G401 (cell line): Measurements from ENCODE around the gene ATG14. TPM values are rescaled to one million over a fixed set of nuclear protein-coding genes. Genes with fewer than 3 reads are reported as not detected.
"Not testable (repeated sequence)": the region's sequence is repeated elsewhere in the genome, so short reads cannot be mapped to it uniquely, and the experiment has no call there.

Source experiments
- DNase-seq: peaks from one replicate; pipeline ENCODE4 v3.0.0-alpha.2; 2015; ENCODE audit warnings: low spot score
- in situ Hi-C: cut with HindIII; loops from 2 replicates; pipeline ENCODE4 v1.10.0; 2016; ENCODE audit warnings: low sequenced_read_pairs, mixed read lengths
- total RNA-seq: library from RNA; depleted of rRNA; stranded (reverse); fragments of >200 nt; shearing (Covaris generic); gene quantifications from 2 replicates; pipeline ENCODE4 v1.2.3, GENCODE V29; 2014

The ATG14 gene
- total RNA-seq, 1 experiment from 2014 or later = 8.7 TPM

- in situ Hi-C loops = no loop called here
- DNase-seq = no peak
These were observed 24.9 kb upstream of the ATG14 start for GRCh38 chr14:55436519-55436918.

DNA sequence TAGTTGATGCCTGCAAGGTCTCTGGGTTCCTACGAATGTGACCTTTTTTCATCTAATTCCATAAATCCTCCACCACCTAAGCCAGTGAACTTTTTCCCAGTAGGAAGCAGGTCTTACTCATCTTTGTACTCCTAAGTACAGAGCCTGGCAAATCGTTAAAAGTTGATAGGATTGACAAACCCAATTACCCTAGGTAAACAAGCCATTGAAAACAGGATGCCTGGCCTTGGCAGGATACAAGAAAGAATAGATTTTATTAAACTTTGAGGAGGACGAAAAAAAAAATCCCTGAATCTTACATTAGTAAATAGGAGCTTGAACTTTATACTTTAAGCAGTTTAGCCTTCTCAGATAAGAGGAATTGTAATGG, 23.2 kb upstream of the ATG14 start:
- no peak for DNase-seq
- in situ Hi-C loops = no loop called here

- no peak for DNase-seq
- in situ Hi-C loops = no loop called here
These were observed 22.5 kb upstream of the ATG14 start for GRCh38 chr14:55433880-55434804.

- in situ Hi-C loops = no loop called here
- no peak for DNase-seq
These were observed 21.0 kb upstream of the ATG14 start for GRCh38 chr14:55432628-55433027.

GRCh38 chr14:55430024-55430690, 18.5 kb upstream of the ATG14 start:
- in situ Hi-C loops = no loop called here
- peak; percentile 34 for DNase-seq

DNA sequence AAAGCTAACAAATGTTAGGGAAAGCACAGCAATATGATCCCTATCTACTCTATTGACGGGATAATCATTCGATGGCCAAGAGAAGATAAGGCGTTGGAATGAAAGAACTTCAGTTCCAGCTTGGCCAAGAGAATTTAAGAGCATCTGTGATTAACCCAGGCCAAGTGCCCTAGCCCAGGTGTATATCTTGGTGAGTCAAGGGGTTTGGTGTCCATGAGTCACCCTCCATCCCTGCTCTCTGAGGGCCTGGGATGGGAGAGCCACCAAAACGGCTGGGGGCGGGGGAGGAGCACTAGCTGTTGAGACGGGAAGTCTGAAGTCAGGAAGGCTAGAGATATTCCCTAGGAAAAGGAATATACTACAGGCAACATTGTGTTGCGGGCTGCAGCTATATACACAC, 15.8 kb upstream of the ATG14 start:
- in situ Hi-C loops = no loop called here
- no peak for DNase-seq

GRCh38 chr14:55426891-55427290, 15.3 kb upstream of the ATG14 start:
- DNase-seq = no peak
- in situ Hi-C loops = no loop called here

GRCh38 chr14:55425091-55425490, 13.5 kb upstream of the ATG14 start:
- no peak for DNase-seq
- in situ Hi-C loops = no loop called here

GRCh38 chr14:55423969-55424368, 12.3 kb upstream of the ATG14 start:
- in situ Hi-C loops = no loop called here
- no peak for DNase-seq

- DNase-seq, in situ Hi-C loops: not testable (repeated sequence)
These were observed 10.7 kb upstream of the ATG14 start for GRCh38 chr14:55422338-55422737.

DNA sequence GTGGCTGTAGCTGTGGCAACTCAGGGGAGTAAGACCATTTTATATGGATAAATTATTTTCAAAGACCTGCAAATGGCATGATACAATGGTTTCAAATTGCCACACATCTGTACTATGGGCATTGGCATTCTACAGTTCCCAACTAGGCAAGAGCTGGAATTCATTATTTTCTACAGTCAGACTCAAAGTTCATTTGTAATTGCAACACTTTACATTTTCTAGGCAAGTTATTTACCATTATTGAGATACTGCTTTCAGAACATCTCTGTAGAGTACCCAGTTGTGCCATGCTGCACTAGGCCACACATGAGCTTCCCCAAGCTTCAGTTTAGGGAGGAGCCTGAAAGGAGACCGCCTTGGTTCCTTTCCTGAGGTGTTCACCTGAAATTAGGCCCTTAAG, 8.0 kb upstream of the ATG14 start:
- in situ Hi-C loops = no loop called here
- DNase-seq = no peak

DNA sequence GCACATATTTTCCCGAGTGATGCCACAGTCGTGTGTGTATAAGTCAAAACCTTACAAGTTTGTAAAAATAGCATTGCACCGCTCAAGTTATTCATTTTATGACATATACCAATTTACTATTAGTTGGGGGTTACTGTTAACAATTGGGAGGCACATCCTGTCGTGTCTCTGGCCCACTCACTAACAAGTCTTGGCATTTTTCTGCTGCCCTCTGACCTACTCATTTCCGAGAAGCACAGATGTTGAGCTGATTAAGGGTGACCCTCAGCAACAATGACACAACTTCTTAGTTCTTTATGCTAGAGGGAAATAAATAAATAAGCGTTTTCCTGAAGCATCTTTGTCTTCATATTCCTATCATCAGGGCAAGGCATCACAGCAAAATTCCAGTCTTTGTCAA, 6.8 kb upstream of the ATG14 start:
- no peak for DNase-seq
- in situ Hi-C loops = no loop called here

DNA sequence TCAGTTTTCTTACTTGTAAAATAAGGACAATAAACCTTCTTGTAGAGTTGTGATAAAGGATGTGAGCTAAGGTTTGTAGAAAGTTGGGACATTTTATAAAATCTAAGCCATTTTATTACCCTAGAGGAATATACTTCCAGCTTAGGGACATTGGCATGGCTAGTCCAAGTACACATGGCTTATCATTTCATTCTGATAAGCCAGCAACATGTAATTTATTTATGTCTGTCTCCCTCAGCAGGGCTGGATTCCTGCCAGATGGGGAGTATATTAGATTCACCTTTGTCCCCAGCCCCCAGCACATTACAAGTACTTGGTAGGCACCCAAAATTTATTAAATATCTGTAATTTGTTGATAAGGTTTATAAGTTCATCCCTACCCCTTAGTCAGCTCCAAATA, 6.3 kb upstream of the ATG14 start:
- DNase-seq = no peak
- in situ Hi-C loops = no loop called here

GRCh38 chr14:55416866-55417265, 5.2 kb upstream of the ATG14 start:
- DNase-seq = no peak
- in situ Hi-C loops = no loop called here

- in situ Hi-C loops = no loop called here
- DNase-seq = no peak
These were observed 2.9 kb upstream of the ATG14 start for GRCh38 chr14:55414551-55414950.

DNA sequence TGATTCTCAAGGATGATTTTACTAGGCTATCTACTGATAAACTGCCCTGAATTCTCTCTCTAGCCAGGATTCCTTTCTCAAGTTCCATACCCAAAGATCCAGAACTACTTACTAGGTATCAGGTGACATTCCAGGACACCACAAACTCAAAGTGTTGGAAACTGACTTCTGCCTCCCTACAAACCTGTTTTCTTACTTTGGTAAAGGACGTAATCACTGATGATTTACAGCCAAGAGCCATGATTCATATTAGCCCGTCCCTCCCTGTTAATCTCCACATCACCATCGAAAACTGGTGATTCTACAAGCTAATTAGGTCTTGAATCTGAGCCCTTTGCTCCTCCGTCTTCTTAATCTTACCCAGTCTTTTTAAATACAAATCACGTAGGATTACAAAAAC, 1.0 kb upstream of the ATG14 start:
- in situ Hi-C loops = no loop called here

GRCh38 chr14:55410876-55411275, 754 bp downstream of the ATG14 start:
- DNase-seq = no peak
- in situ Hi-C loops = no loop called here

More for the DNA sequence above, 1.0 kb upstream of the ATG14 start:
- DNase-seq = peak; percentile 15

DNA sequence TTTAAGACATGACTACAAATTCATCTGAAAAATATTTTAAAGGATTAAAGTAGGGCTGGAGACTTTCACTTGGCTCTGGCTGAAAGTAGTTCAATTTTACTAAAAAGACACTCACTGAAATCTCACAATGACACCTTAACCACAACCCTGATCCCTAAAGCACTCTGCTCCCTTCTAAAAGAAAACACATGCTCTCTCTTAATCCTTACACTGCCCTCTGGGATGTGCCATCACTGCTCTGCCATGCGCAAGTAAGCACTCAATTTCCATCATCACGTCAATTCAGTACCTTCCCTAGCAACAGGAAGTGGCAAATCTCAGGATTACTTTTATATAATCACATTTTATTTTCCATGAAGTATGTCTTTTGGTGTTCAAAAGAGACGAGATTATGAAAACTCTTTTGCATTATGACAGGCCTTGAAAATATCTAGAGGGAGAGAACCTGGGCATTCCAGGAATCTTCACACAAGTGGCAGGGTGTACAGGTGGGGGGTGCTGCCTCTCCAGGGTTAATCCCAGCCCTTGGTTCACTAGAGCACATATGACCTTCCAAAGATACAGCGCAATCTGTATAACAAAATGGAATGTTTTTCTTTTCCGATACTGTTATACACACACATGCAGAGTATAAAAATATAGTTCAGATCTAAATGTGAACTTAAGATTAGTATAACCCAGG, 7.3 kb downstream of the ATG14 start:
- DNase-seq = no peak
- in situ Hi-C loops = no loop called here

DNA sequence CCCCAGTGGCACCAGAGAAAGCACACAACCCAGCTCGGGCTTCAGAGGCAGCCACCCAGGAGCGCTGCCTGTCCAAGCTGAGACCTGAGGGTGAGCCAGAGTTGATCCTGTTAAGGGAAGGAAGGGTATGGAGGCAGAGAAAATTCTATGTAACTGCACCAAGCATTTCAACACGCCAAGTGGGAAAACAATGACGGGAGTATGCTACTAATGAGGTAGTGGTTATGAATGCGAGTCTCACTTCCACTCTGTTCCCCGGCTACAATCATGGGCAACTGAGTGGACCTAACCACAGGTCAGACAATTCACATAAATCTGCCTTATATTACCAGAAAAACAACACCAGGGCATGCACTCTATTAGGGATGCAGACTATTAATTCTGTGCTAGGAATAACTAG, 9.9 kb downstream of the ATG14 start:
- DNase-seq = no peak
- in situ Hi-C loops = no loop called here

GRCh38 chr14:55399852-55400251, 11.8 kb downstream of the ATG14 start:
- in situ Hi-C loops = no loop called here

More at GRCh38 chr14:55399852-55400251, 11.8 kb downstream of the ATG14 start:
- no peak for DNase-seq
